Esophagus squamous epithelium (tissue), 5 donors: ENCODE data around the gene LIME1. TPM values are rescaled to one million over a fixed set of nuclear protein-coding genes. Genes with fewer than 3 reads are reported as not detected.

Experiments used
- DNase-seq: peaks from one replicate; lab custom pipeline; 2025; lab: John Stamatoyannopoulos, UW
- H3K27ac ChIP-seq, 4 donors: fragments of 200-600 bp; sonication (generic); one replicate each; pipeline ENCODE4 v1.5.1; 2016 to 2019; ENCODE audit warnings: mild to moderate bottlenecking in 1 of 4
- H3K27me3 ChIP-seq, 4 donors: fragments of 200-600 bp; sonication (generic); 1 replicate in 3 of 4; 2 replicates in 1 of 4; pipeline versions ENCODE4 v1.5.1 to v1.6.0; 2017 to 2021; ENCODE audit warnings: antibody characterized with exemption in 1 of 4
- H3K36me3 ChIP-seq, 3 donors: fragments of 200-600 bp; sonication (generic); one replicate each; pipeline ENCODE4 v1.5.1; 2016 to 2019
- H3K4me1 ChIP-seq, 3 donors: fragments of 200-600 bp; sonication (generic); one replicate each; pipeline ENCODE4 v1.5.1; 2017 to 2019
- H3K4me3 ChIP-seq, 4 donors: fragments of 200-600 bp; sonication (generic); 1 replicate in 3 of 4; 2 replicates in 1 of 4; pipeline ENCODE4 v1.5.1; 2016 to 2019; ENCODE audit warnings: mild to moderate bottlenecking in 2 of 4, moderate library complexity in 1 of 4
- H3K9me3 ChIP-seq, 3 donors: fragments of 200-600 bp; sonication (generic); one replicate each; pipeline ENCODE4 v1.5.1; 2016 to 2019
- CTCF ChIP-seq, 6 experiments: fragments of 450-650 bp in 4 of 6; fragments of 200-600 bp in 2 of 6; sonication (generic) in 2 of 6; IDR thresholded peaks; one replicate each; pipeline ENCODE4 v1.5.1; 2016 to 2019; ENCODE audit warnings: antibody characterized with exemption in 6 of 6, mild to moderate bottlenecking in 4 of 6, moderate library complexity in 4 of 6
- POLR2A ChIP-seq, 4 donors: fragments of 450-650 bp; IDR thresholded peaks; one replicate each; pipeline ENCODE4 v1.6.1; 2017; ENCODE audit warnings: antibody characterized with exemption in 4 of 4, mild to moderate bottlenecking in 4 of 4, moderate library complexity in 3 of 4
- WGBS, 2 donors: methylation state at CpG; one replicate each; pipeline ENCODE4 v1.1.5; 2018; 5-methylcytosine and 5-hydroxymethylcytosine counted together
- intact Hi-C: fragments of 100-400 bp; cut with DNase I; formaldehyde crosslinking; loops from one replicate; pipeline ENCODE4 v1.15.0; 2022
- total RNA-seq, 4 donors: library from RNA; depleted of rRNA; stranded (reverse); fragments of >200 nt; gene quantifications; one replicate each; pipeline ENCODE4 v1.1.0, GENCODE V29; 2016
- donor health status: DM: yes; HTN: yes; CAD: no.

The LIME1 gene
- total RNA-seq, 4 donors from 2014 or later: 10.9 to 22.3 (median 14.4) TPM

GRCh38 chr20:63752411-63753101 is 16.1 kb downstream of the LIME1 start:
- Histone ChIP-seq H3K9me3 (no peaks in the 10 kb centered on the region), H3K27me3 (no peaks in the 10 kb centered on the region), H3K4me3 (no peak overlapping the region), H3K4me1 (no peaks in the 10 kb centered on the region), H3K36me3 (no peaks in the 10 kb centered on the region), H3K27ac (no peak overlapping the region)
- intact Hi-C loops: no loop called here
- no peak for DNase-seq
- 93 to 98% methylated on average over 6 to 16 of the region's 50 CpGs for WGBS, 2 donors
- TF ChIP-seq CTCF (IDR thresholded peaks at IDR 0.05): no peak
- TF ChIP-seq POLR2A (IDR thresholded peaks at IDR 0.05): no peak

DNA sequence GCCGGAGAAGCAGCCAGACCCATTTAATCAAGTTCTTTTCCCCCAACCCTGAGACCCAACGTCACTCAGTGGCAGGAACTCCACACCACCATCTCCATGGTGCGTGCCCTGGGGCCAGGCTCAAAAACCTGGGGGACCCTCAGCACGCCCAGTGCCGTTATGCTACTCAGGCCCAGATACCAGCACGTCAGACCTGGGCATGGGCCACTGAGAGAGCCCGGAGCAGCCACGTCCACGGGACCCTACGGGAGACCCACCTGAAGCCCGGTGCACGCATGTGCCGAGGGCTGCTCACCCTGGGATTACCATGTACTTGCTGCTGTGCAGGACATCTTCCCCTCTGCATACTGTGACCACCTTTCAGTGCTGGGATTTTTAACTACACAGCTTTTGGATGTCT is 16.9 kb downstream of the LIME1 start:
- Histone ChIP-seq H3K36me3 (no peaks in the 10 kb centered on the region), H3K4me3 (no peak overlapping the region), H3K9me3 (no peaks in the 10 kb centered on the region), H3K27ac (no peak overlapping the region), H3K27me3 (no peaks in the 10 kb centered on the region), H3K4me1 (no peaks in the 10 kb centered on the region)
- WGBS, 2 donors: 87 to 93% methylated on average over 3 to 5 of the region's 13 CpGs
- no peak for TF ChIP-seq CTCF (IDR thresholded peaks at IDR 0.05)
- intact Hi-C loops: no loop called here
- no peak for DNase-seq

GRCh38 chr20:63754008-63754407 is 17.5 kb downstream of the LIME1 start:
- no peak for DNase-seq
- no peaks in the 10 kb centered on the region for H3K9me3 ChIP-seq
- H3K27ac ChIP-seq: no peak overlapping the region
- 77 to 80% methylated on average over 9 to 13 of the region's 16 CpGs for WGBS, 2 donors
- TF ChIP-seq CTCF (IDR thresholded peaks at IDR 0.05) (no peak), POLR2A (IDR thresholded peaks at IDR 0.05) (no peak)
- H3K4me3 ChIP-seq: no peak overlapping the region
- intact Hi-C loops: no loop called here
- H3K4me1 ChIP-seq: no peaks in the 10 kb centered on the region
- H3K27me3 ChIP-seq: no peaks in the 10 kb centered on the region
- H3K36me3 ChIP-seq: no peaks in the 10 kb centered on the region

DNA sequence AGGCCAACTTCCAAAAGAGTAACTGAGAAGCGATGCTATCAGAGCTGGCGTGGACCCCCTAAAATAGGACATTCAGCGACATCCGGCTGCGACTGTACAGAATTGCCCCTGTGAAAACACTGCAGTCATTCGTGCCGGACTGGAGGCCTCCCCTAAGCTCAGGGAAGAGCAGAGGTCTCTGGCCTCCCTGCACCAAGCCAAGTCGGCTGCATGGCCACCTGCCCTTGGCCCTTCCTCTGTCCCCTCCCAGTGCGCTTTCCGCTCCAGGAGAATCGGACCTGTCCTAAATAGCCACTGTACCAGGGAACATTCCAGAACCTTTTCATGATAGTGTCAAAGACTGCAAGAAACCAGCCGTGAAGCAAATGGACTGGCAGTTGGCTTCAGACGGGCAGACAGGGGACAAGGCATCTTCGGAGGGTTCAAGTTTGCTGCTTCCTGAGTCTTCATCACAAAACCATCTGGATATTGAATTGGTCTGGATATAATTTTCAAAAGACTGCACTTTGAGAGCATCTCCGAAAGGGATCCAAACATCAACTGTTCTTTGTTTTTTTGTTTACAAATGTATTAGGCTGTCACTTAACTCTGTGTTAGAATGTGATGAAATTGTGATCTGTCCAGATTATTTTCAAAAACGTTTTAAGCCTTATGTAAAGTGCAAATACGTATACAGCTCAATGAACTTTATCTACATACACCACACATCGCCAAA is 19.6 kb downstream of the LIME1 start:
- 70 to 78% methylated on average over 14 to 17 of the region's 18 CpGs for WGBS, 2 donors

More for the DNA sequence above, 19.6 kb downstream of the LIME1 start:
- Histone ChIP-seq H3K27ac (no peak overlapping the region), H3K4me3 (no peak overlapping the region), H3K36me3 (no peaks in the 10 kb centered on the region), H3K27me3 (no peaks in the 10 kb centered on the region), H3K9me3 (no peaks in the 10 kb centered on the region), H3K4me1 (no peaks in the 10 kb centered on the region)
- no peak for TF ChIP-seq CTCF (IDR thresholded peaks at IDR 0.05)
- no peak for TF ChIP-seq POLR2A (IDR thresholded peaks at IDR 0.05)
- no peak for DNase-seq
- intact Hi-C loops: no loop called here
